Upper lobe of left lung (tissue), 4 donors: ENCODE data around the gene CES2.

Experiments used
- POLR2A ChIP-seq, 4 donors: fragments of 450-650 bp; IDR thresholded peaks; one replicate each; pipeline ENCODE4 v1.5.1; 2016 to 2017; ENCODE audit warnings: antibody characterized with exemption in 4 of 4, mild to moderate bottlenecking in 2 of 4
- POLR2AphosphoS5 ChIP-seq, 2 donors: sonication (generic); formaldehyde crosslinking; IDR thresholded peaks; one replicate each; pipeline ENCODE4 v1.5.1; 2017; ENCODE audit warnings: antibody characterized with exemption in 2 of 2
- TF ChIP-seq, protein P1 (sequence below), 6 experiments: fragments of 450-650 bp in 4 of 6; fragments of 200-600 bp in 2 of 6; sonication (generic) in 2 of 6; IDR thresholded peaks; one replicate each; pipeline ENCODE4 v1.5.1; 2016 to 2019; ENCODE audit warnings: antibody characterized with exemption in 6 of 6

GRCh38 chr16:66920299-66920590, 15.1 kb upstream of the CES2 start:
- TF ChIP-seq, protein P1, sequence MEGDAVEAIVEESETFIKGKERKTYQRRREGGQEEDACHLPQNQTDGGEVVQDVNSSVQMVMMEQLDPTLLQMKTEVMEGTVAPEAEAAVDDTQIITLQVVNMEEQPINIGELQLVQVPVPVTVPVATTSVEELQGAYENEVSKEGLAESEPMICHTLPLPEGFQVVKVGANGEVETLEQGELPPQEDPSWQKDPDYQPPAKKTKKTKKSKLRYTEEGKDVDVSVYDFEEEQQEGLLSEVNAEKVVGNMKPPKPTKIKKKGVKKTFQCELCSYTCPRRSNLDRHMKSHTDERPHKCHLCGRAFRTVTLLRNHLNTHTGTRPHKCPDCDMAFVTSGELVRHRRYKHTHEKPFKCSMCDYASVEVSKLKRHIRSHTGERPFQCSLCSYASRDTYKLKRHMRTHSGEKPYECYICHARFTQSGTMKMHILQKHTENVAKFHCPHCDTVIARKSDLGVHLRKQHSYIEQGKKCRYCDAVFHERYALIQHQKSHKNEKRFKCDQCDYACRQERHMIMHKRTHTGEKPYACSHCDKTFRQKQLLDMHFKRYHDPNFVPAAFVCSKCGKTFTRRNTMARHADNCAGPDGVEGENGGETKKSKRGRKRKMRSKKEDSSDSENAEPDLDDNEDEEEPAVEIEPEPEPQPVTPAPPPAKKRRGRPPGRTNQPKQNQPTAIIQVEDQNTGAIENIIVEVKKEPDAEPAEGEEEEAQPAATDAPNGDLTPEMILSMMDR (IDR thresholded peaks at IDR 0.05) = no peak
- TF ChIP-seq POLR2AphosphoS5 (IDR thresholded peaks at IDR 0.05) (no peak), POLR2A (IDR thresholded peaks at IDR 0.05) (no peak)
